ENCODE data around the gene NCKAP5.

GRCh38 chr2:133085646-133086045 is 482.6 kb downstream of the NCKAP5 start:
- no peak for TF ChIP-seq CTCF (IDR thresholded peaks at IDR 0.05)
- no peak for TF ChIP-seq POLR2A (IDR thresholded peaks at IDR 0.05)
